DMS 273 (cell line): ENCODE results near the gene PSMA8.
"Not testable (repeated sequence)": the region's sequence is repeated elsewhere in the genome, so short reads cannot be mapped to it uniquely, and the experiment has no call there.

Experiments
- DNase-seq: peaks from one replicate; lab custom pipeline; 2025; ENCODE audit not compliant: unreplicated experiment; lab: John Stamatoyannopoulos, UW

PSMA8 gene

DNA sequence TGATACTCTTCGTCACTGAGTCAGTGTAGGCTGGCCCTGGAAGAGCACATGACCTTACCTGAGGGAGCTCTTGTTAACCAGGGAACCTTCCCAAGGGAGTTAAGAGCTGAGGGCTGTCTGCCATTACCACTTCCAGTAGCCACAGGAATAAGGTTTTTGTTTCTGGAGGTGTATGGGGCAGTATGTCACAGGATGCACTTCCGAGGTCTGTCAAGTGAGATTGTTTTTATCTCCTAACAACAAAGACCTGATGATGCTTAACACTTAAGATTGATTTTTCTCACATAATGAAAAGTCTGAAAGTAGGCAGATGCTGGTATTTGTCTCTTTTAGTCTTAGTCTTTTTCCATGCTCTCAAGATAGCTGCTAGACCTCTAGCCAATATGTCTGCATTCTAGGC is 41.8 kb downstream of the PSMA8 start:
- DNase-seq, result no peak

DNA sequence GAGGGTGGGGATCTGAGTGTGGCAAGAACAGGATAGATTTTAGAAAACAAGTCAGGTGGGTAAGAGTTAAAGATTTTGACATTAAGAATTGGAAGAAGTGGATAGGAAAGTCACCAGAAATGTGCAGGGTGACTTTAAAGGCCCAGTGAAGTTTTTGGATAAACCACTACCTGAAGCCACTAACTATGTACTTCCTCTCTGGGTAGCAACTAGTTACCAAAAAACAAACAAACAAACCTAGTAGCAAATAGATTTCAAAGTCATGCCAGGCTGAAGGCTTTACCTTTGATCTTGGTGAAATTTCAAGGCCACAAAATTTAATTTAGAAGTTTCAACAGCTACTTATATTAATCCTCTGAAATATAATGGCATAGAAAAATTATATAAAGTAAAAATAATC is 42.5 kb downstream of the PSMA8 start:
- DNase-seq, result no peak

DNA sequence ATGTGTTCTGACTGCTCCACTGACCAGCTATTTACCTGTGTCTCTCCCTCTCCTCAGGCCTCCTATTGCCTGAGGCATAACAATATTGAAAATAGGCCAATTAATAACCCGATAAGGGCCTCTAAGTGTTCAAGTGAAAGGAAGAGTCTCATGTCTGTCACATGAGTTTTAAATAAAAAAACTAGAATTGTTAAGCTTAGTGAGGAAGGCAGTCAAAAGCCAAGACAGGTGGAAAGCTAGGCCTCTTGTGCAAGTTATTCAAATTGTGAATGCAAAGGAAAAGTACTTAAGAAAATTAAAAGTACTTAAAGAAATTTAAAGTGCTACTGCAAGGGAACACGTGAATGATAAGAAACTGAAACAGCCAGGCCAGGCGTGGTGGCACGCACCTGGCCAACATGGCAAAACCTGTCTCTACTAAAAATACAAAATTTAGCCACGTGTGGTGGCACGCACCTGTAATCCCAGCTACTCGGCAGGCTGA is 47.7 kb downstream of the PSMA8 start:
- no peak for DNase-seq

DNA sequence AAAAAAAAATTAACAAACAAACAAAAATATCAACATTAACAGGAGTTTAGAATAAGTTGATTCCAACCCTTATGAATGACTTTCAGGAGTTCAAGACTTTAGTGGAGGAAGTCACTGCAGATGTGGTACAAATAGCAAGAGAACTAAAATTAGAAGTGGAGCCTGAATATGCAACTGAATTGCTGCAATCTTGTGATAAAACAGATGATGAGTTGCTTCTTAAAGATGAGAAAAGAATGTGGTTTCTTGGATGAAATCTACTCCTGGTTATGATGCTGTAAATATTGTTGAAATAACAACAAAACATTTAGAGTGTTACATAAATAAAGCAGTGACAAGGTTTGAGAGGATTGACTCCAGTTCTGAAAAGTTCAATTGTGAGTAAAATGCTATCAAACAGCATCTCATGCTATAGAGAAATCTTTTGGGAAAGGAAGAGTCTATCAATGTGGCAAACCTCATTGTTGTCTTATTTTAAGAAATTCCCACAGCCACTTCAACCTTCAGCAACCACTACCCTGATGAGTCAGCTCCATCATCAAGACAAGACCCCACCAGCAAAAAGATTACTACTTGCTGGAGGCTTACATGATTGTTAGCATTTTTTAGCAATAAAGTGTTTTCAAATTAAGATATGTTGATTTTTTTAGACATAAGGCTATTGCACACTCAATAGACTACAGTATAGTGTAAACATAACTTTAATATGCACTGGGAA is 49.9 kb downstream of the PSMA8 start:
- DNase-seq, result no peak

DNA sequence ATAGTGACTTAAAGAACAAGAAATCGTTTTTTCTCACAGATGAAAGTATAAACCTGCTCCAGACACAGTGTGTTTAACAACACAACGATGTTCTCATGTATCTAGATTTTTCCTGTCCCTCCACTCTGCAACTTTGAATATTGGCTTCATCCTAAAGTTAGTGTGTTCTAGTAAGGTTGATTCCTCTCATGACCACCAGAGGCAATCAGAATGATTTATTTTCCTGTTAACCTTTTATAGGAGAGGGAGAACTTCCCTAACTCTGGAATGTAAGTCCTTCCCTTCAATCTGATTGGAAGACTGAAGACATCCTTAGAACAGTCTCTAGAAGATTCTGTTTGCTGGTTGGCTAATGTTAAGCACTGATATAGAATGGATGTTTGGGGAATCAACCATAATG is 51.6 kb downstream of the PSMA8 start:
- DNase-seq, result peak; percentile 39

GRCh38 chr18:26190506-26190905 is 56.8 kb downstream of the PSMA8 start:
- no peak for DNase-seq

DNA sequence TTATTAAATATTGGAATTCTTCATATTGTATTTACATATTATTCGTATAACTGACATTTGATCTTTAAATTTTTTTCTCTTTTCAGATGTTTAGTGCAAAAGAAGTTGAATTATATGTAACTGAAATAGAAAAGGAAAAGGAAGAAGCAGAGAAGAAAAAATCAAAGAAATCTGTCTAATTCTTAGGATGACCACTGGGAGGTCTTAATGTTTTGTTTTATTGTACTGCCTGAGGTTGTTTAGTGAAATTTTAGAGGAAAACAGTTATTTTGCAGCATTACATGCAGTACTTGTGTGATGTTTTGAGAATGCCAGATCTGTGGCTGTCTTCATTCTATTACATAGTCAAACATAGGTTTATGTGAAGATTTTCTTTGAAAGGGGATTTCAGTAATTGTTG is 58.6 kb downstream of the PSMA8 start:
- no peak for DNase-seq

GRCh38 chr18:26196605-26197004 is 62.9 kb downstream of the PSMA8 start:
- DNase-seq, result no peak

DNA sequence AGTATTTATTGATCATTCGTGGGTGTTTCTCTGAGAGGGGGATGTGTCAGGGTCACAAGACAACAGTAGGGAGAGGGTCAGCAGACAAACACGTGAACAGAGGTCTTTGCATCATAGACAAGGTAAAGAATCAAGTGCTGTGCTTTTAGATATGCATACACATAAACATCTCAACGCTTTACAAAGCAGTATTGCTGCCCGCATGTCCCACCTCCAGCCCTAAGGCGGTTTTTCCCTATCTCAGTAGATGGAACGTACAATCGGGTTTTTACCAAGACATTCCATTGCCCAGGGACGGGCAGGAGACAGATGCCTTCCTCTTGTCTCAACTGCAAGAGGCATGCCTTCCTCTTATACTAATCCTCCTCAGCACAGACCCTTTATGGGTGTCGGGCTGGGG is 68.3 kb downstream of the PSMA8 start:
- DNase-seq, result not testable (repeated sequence)

- no peak for DNase-seq
These were observed 71.6 kb downstream of the PSMA8 start for GRCh38 chr18:26205318-26205717.

- no peak for DNase-seq
These were observed 72.8 kb downstream of the PSMA8 start for GRCh38 chr18:26206488-26206887.

- DNase-seq, result no peak
These were observed 74.3 kb downstream of the PSMA8 start for GRCh38 chr18:26207937-26208336.

- DNase-seq, result no peak
These were observed 75.3 kb downstream of the PSMA8 start for GRCh38 chr18:26208977-26209376.

- DNase-seq, result no peak
These were observed 76.5 kb downstream of the PSMA8 start for GRCh38 chr18:26210147-26210546.

DNA sequence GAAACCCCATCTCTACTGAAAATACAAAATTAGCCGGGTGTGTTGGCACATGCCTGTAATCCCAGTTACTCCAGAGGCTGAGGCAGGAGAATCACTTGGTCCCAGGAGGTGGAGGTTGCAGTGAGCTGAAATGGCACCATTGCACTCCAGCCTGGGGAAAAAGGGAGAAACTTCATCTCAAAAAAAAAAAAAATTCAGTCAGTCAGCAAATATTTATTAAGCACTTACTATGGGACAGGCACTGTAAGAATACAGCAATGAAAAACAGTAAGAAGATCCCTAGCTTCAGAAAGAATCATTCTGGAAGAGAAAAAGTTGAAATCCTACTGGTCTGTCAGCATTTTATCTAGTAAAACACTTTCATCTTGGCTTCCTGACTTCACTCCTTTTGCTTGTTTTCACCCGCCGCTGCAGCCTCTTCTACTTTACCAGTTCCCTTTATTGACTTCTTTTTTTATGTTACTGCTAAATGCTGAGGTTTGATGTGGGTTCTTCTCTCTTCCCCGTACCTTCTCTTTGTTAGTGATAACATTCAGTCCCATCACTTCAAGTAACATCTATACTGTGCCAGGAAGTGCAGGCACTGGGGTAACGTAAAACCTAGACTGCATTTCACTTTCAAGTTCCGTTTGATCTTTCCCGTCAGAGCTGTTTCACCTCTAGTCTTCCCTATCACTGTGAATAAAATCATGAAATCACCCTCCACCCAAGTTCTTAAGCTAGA is 81.7 kb downstream of the PSMA8 start:
- DNase-seq, result no peak

DNA sequence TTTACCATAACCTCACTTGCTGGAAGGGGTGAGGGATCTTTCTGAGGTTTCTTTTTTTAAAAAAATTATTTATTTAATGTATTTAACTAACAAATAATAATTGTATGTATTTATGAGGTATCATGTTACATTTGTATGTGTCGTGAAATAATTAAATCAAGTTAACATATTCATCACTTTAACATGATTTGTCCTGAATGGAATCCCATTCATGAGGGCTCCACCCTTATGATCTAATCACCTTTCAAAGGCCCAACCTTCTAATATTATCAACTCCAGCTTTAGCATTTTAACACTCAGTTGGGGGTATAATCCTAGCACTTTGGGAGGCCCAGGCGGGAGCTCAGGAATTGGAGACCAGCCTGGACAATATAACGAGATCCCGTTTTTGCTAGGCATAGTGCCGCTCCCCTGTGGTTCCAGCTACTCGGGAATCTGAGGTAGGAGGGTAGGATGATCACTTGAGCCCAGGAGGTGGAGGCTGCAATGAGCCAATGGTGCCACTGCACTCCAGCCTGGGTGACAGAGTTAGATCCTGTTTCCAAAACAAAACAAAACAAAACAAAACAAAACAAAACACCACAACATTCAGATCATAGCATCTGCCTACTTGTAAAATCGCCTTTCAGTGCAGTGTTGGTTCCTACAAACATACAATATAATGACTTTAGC is 91.5 kb downstream of the PSMA8 start:
- no peak for DNase-seq

GRCh38 chr18:26225915-26226228 is 92.2 kb downstream of the PSMA8 start:
- DNase-seq, result no peak

- peak; percentile 99 for DNase-seq
These were observed 92.8 kb downstream of the PSMA8 start, which contains the start of gene TAF4B for GRCh38 chr18:26226229-26227050. Gene TAF4B (plus strand): TSS chr18:26226445. CDS start chr18:26226934, 489 bp downstream.

GRCh38 chr18:26227051-26227670 is 93.5 kb downstream of the PSMA8 start:
- DNase-seq, result peak; percentile 56

GRCh38 chr18:26228562-26229260 is 95.0 kb downstream of the PSMA8 start:
- DNase-seq, result peak; percentile 19
